H1 (cell line): Measurements from ENCODE around the gene CAPN8. TPM values are rescaled to one million over a fixed set of nuclear protein-coding genes. Genes with fewer than 3 reads are reported as not detected.

ENCODE experiments used
- CTCF ChIA-PET: fragments of 300-600 bp; sonication (Branson Sonifier 250); formaldehyde crosslinking; loops from one replicate; lab custom pipeline; 2021; ENCODE audit not compliant: partially characterized antibody; lab: Charles Lee
- POLR2A ChIA-PET: fragments of 300-600 bp; sonication (Branson Sonifier 250); formaldehyde crosslinking; loops from one replicate; lab custom pipeline; 2021; ENCODE audit warnings: inconsistent platforms; ENCODE audit not compliant: partially characterized antibody; lab: Charles Lee
- DNase-seq, 2 experiments: peaks; one replicate each; pipeline versions ENCODE4 v3.0.0 to v3.0.0-alpha.2; 2010 to 2022; ENCODE audit warnings: low spot score in 2 of 2, low read depth in 1 of 2, mixed read lengths in 1 of 2
- FAIRE-seq: peaks from 2 replicates; lab custom pipeline; 2011; peaks lifted over from hg19 to GRCh38; lab: Jason Lieb, UNC
- H2AFZ ChIP-seq: 2 replicates; pipeline ENCODE4 v1.8.1; 2012; ENCODE audit warnings: low read length, inconsistent platforms
- H2AK5ac ChIP-seq: 2 replicates; pipeline ENCODE4 v1.6.1; 2013; ENCODE audit warnings: low read depth, low read length
- H2BK120ac ChIP-seq: replicated peaks from 2 replicates; pipeline ENCODE3; 2013; ENCODE audit warnings: low read depth, low read length, inconsistent platforms
- H2BK12ac ChIP-seq: 2 replicates; pipeline ENCODE4 v1.6.1; 2013; ENCODE audit warnings: low read depth, low read length
- H2BK15ac ChIP-seq: 2 replicates; pipeline ENCODE4 v1.6.1; 2013; ENCODE audit warnings: low read length
- H2BK20ac ChIP-seq: 2 replicates; pipeline ENCODE4 v1.6.1; 2013; ENCODE audit warnings: low read length
- H2BK5ac ChIP-seq: 2 replicates; pipeline ENCODE4 v1.6.1; 2013; ENCODE audit warnings: low read depth, low read length
- H3K14ac ChIP-seq: 2 replicates; pipeline ENCODE4 v1.6.1; 2013; ENCODE audit warnings: inconsistent platforms; ENCODE audit not compliant: insufficient read length
- H3K18ac ChIP-seq: 2 replicates; pipeline ENCODE4 v1.6.1; 2013; ENCODE audit warnings: low read length; ENCODE audit errors: extremely low read depth
- H3K23ac ChIP-seq: 2 replicates; pipeline ENCODE4 v1.6.1; 2013; ENCODE audit warnings: inconsistent platforms; ENCODE audit not compliant: insufficient read length
- H3K23me2 ChIP-seq: 2 replicates; pipeline ENCODE4 v1.6.1; 2013; ENCODE audit warnings: low read depth, low read length
- H3K27ac ChIP-seq: 2 replicates; pipeline ENCODE4 v1.6.1; 2011; ENCODE audit warnings: low read depth, low read length, inconsistent platforms
- H3K27me3 ChIP-seq, 4 experiments: replicated peaks in 1 of 4; 1 replicate in 1 of 4; 2 replicates in 3 of 4; pipeline versions ENCODE4 v1.6.1 to v1.8.1; 2011 to 2013; ENCODE audit warnings: low read length in 3 of 4, mild to moderate bottlenecking in 3 of 4, inconsistent platforms in 2 of 4, mixed read lengths in 2 of 4, moderate library complexity in 1 of 4; ENCODE audit not compliant: control insufficient read depth in 3 of 4, insufficient read depth in 3 of 4; ENCODE audit errors: extremely low read depth in 1 of 4
- H3K36me3 ChIP-seq, 4 experiments: 2 replicates each; pipeline versions ENCODE4 v1.6.1 to v1.8.1; 2011 to 2013; ENCODE audit warnings: mild to moderate bottlenecking in 4 of 4, low read length in 3 of 4, moderate library complexity in 2 of 4, control low read depth in 1 of 4, inconsistent platforms in 1 of 4; ENCODE audit not compliant: insufficient read depth in 4 of 4, control insufficient read depth in 2 of 4
- H3K4ac ChIP-seq: replicated peaks from 2 replicates; pipeline ENCODE3; 2013; ENCODE audit warnings: low read length, low read depth, mixed read lengths, inconsistent platforms; ENCODE audit not compliant: insufficient read length
- H3K4me1 ChIP-seq, 4 experiments: replicated peaks in 1 of 4; 1 replicate in 1 of 4; 2 replicates in 3 of 4; pipeline versions ENCODE4 v1.6.1 to v1.8.1; 2011 to 2013; ENCODE audit warnings: low read length in 3 of 4, inconsistent platforms in 2 of 4, mixed read lengths in 1 of 4; ENCODE audit not compliant: insufficient read depth in 4 of 4, control insufficient read depth in 3 of 4
- H3K4me2 ChIP-seq, 2 experiments: 2 replicates each; pipeline versions ENCODE4 v1.6.1 to v1.8.1; 2011 to 2013; ENCODE audit warnings: low read depth in 2 of 2, low read length in 2 of 2, control low read depth in 1 of 2, inconsistent platforms in 1 of 2, mild to moderate bottlenecking in 1 of 2; ENCODE audit not compliant: insufficient read depth in 1 of 2
- H3K4me3 ChIP-seq, 4 experiments: fragments of 200-600, 300-600 bp in 1 of 4; sonication (generic), shearing (Covaris generic), sonication (Bioruptor Twin) in 1 of 4; 2 replicates each; pipeline versions ENCODE4 v1.5.1 to v1.8.1; 2011 to 2016; ENCODE audit warnings: low read length in 4 of 4, low read depth in 3 of 4, control low read depth in 2 of 4, inconsistent platforms in 2 of 4, mild to moderate bottlenecking in 2 of 4, mixed read lengths in 1 of 4, moderate library complexity in 1 of 4; ENCODE audit not compliant: insufficient read depth in 2 of 4; ENCODE audit errors: extremely low read depth in 1 of 4
- H3K56ac ChIP-seq: replicated peaks from 2 replicates; pipeline ENCODE3; 2013; ENCODE audit warnings: low read depth, mild to moderate bottlenecking, mixed read lengths, low read length, inconsistent platforms; ENCODE audit not compliant: insufficient read length
- H3K79me1 ChIP-seq: 2 replicates; pipeline ENCODE4 v1.6.1; 2013; ENCODE audit warnings: low read depth, low read length, control low read depth
- H3K79me2 ChIP-seq, 2 experiments: 2 replicates each; pipeline versions ENCODE4 v1.6.1 to v1.8.1; 2012 to 2013; ENCODE audit warnings: low read length in 2 of 2, mild to moderate bottlenecking in 2 of 2, inconsistent platforms in 1 of 2; ENCODE audit not compliant: insufficient read depth in 2 of 2, control insufficient read depth in 1 of 2
- H3K9ac ChIP-seq, 4 experiments: replicated peaks in 1 of 4; 1 replicate in 1 of 4; 2 replicates in 3 of 4; pipeline versions ENCODE4 v1.6.1 to v1.8.1; 2011 to 2013; ENCODE audit warnings: low read depth in 3 of 4, low read length in 3 of 4, control low read depth in 2 of 4, mild to moderate bottlenecking in 2 of 4, moderate library complexity in 2 of 4, inconsistent platforms in 1 of 4; ENCODE audit errors: extremely low read depth in 1 of 4
- H3K9me3 ChIP-seq, 2 experiments: 2 replicates each; pipeline versions ENCODE4 v1.6.1 to v1.8.1; 2012 to 2013; ENCODE audit warnings: mild to moderate bottlenecking in 2 of 2, moderate library complexity in 2 of 2, control low read depth in 1 of 2, inconsistent platforms in 1 of 2, low read depth in 1 of 2, low read length in 1 of 2, mixed read lengths in 1 of 2; ENCODE audit not compliant: insufficient read depth in 2 of 2
- H4K20me1 ChIP-seq, 2 experiments: replicated peaks in 1 of 2; 2 replicates each; pipeline versions ENCODE3 to v1.8.1; 2011 to 2013; ENCODE audit warnings: inconsistent platforms in 2 of 2, low read length in 2 of 2, mild to moderate bottlenecking in 1 of 2; ENCODE audit not compliant: insufficient read depth in 2 of 2, control insufficient read depth in 1 of 2
- H4K5ac ChIP-seq: 2 replicates; pipeline ENCODE4 v1.6.1; 2013; ENCODE audit warnings: low read length, low read depth, mixed read lengths, inconsistent platforms; ENCODE audit not compliant: insufficient read length
- H4K8ac ChIP-seq: 2 replicates; pipeline ENCODE4 v1.8.0; 2013; ENCODE audit warnings: mild to moderate bottlenecking, moderate library complexity, low read length, inconsistent platforms; ENCODE audit not compliant: insufficient read depth; ENCODE audit errors: extremely low read depth
- H4K91ac ChIP-seq: replicated peaks from 2 replicates; pipeline ENCODE3; 2013; ENCODE audit warnings: low read length, mixed read lengths, inconsistent platforms; ENCODE audit not compliant: insufficient read length
- BACH1 ChIP-seq: IDR thresholded peaks from 2 replicates; pipeline ENCODE4 v1.6.1; 2012; ENCODE audit warnings: low read length, improper control_type of control experiment
- BCL11A ChIP-seq, 2 experiments: IDR thresholded peaks; one replicate each; pipeline ENCODE4 v1.6.1; 2011; ENCODE audit warnings: low read depth in 2 of 2, low read length in 2 of 2, mild to moderate bottlenecking in 2 of 2
- BRCA1 ChIP-seq: IDR thresholded peaks from 2 replicates; pipeline ENCODE4 v1.6.1; 2012; ENCODE audit warnings: low read depth, low read length, improper control_type of control experiment
- CEBPB ChIP-seq: IDR thresholded peaks from 2 replicates; pipeline ENCODE4 v1.6.1; 2012; ENCODE audit warnings: low read depth, low read length
- CREB1 ChIP-seq: IDR thresholded peaks from 2 replicates; pipeline ENCODE4 v1.6.1; 2012; ENCODE audit warnings: inconsistent platforms
- FOSL1 ChIP-seq: IDR thresholded peaks from 2 replicates; pipeline ENCODE4 v1.6.1; 2011; ENCODE audit warnings: mild to moderate bottlenecking, low read depth, low read length, moderate library complexity; ENCODE audit not compliant: insufficient read depth
- HDAC2 ChIP-seq, 2 experiments: fragments of 300-600 bp in 1 of 2; sonication (generic) in 1 of 2; IDR thresholded peaks; 2 replicates each; pipeline ENCODE4 v1.6.1; 2011 to 2012; ENCODE audit warnings: low read depth in 2 of 2, low read length in 2 of 2, mild to moderate bottlenecking in 2 of 2, moderate library complexity in 2 of 2, borderline replicate concordance in 1 of 2, inconsistent platforms in 1 of 2
- KDM4A ChIP-seq: IDR thresholded peaks from one replicate; pipeline ENCODE4 v1.7.1; 2012; ENCODE audit warnings: low read depth, mild to moderate bottlenecking, moderate library complexity, low read length, inconsistent platforms; ENCODE audit not compliant: severe bottlenecking
- RFX5 ChIP-seq: IDR thresholded peaks from 2 replicates; pipeline ENCODE4 v1.6.1; 2011; ENCODE audit warnings: low read depth, low read length, improper control_type of control experiment, borderline replicate concordance
- SIX5 ChIP-seq: IDR thresholded peaks from 2 replicates; pipeline ENCODE4 v1.6.1; 2011; ENCODE audit warnings: mild to moderate bottlenecking, low read depth, low read length
- TAF1 ChIP-seq: IDR thresholded peaks from 2 replicates; pipeline ENCODE4 v1.6.1; 2011; ENCODE audit warnings: mild to moderate bottlenecking, low read depth, low read length
- ZNF274 ChIP-seq: IDR thresholded peaks from 2 replicates; pipeline ENCODE4 v1.7.0; 2012; ENCODE audit warnings: low read length, borderline replicate concordance; ENCODE audit errors: extremely low read depth
- WGBS, 2 experiments: shearing (Covaris generic) in 1 of 2; methylation state at CpG; one replicate each; pipeline versions ENCODE4 v1.1.6 to v1.1.7; 2013 to 2015; ENCODE audit warnings: low lambda C conversion rate in 2 of 2, mixed read lengths in 2 of 2, inconsistent platforms in 1 of 2, low coverage in 1 of 2, missing lambda C conversion rate in 1 of 2; ENCODE audit not compliant: insufficient replicate concordance in 2 of 2, insufficient coverage in 1 of 2, insufficient read length in 1 of 2; ENCODE audit errors: extremely low coverage in 1 of 2, missing lambda C conversion rate in 1 of 2; 5-methylcytosine and 5-hydroxymethylcytosine counted together
- polyA plus RNA-seq, 7 experiments: library from polyadenylated mRNA; depleted of rRNA in 3 of 7; stranded (reverse) in 5 of 7; unstranded in 2 of 7; fragments of >200 nt in 5 of 7; fragments of 200-250 nt in 2 of 7; gene quantifications; 1 replicate in 5 of 7; 2 replicates in 1 of 7; 4 replicates in 1 of 7; pipeline versions ENCODE4 v1.2.1 to v1.2.3, GENCODE V29; 2011 to 2013; ENCODE audit warnings: missing spikeins in 2 of 7, mixed read lengths in 2 of 7
- total RNA-seq: library from RNA; stranded (reverse); fragmentation: NEBNext Ultra II Directional; extraction: Animal tissue kit (Norgen Biotek cat#: 25700); gene quantifications from 2 replicates; pipeline ENCODE4 v1.2.1, GENCODE V29; 2021

The CAPN8 gene
- total and polyA plus RNA-seq, 2 of the 8 experiments (the other 6 are each of a cell fraction or from before 2014, with no cell fraction given) = 0.20 to 0.26 TPM

DNA sequence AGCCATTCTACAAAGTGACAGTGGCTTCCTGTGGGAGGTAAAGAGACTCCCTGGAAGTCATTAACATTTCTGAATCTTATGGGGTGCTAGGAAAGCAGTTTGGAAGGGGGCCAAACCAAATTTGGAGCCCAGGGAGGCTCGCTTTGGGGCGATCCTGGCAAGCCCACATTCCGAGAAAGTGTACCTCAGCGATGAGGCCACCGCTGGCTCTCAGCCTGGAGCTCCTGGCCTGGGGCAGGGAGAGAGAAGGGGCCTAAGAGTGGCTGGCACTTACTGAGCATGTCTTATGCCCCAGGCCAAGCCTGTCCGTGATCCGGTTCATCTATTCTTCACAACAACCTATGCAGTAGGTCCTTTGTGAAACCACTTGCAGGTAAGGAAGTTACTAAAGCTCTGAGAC, 173.5 kb downstream of the CAPN8 start:
- H2BK12ac ChIP-seq = no peak overlapping the region
- H3K18ac ChIP-seq = no peak overlapping the region
- no peaks in the 10 kb centered on the region for H3K9me3 ChIP-seq
- no peak overlapping the region for H3K14ac ChIP-seq
- CTCF ChIA-PET = interaction anchor here (0.6 to 1.3 kb wide), 4 partner anchors 16 to 137 kb away, joined by 3 to 4 read pairs (median 3); no protein-coding TSS in a partner anchor
- DNase-seq (no peak), FAIRE-seq (no peak)
- no peak overlapping the region for H3K27ac ChIP-seq
- no peak overlapping the region for H2BK120ac ChIP-seq
- H2BK20ac ChIP-seq = no peak overlapping the region
- no peaks in the 10 kb centered on the region for H3K79me1 ChIP-seq
- H3K4me1 ChIP-seq = peaks cover 0 to 6% (median 2%) of the 10 kb centered on the region in 4 experiments; a peak in 3 of 7 replicates
- no peaks in the 10 kb centered on the region for H3K36me3 ChIP-seq
- no peak overlapping the region for H2BK5ac ChIP-seq
- H3K9ac ChIP-seq = no peak overlapping the region
- H4K91ac ChIP-seq = no peak overlapping the region
- H3K23me2 ChIP-seq = no peaks in the 10 kb centered on the region
- no peak overlapping the region for H3K4me2 ChIP-seq
- 76% methylated on average over 7 of the region's 7 CpGs; no CpG with 5 or more reads in 1 of the 2 experiments for WGBS, 2 experiments
- no peak overlapping the region for H2BK15ac ChIP-seq
- no peak overlapping the region for H4K5ac ChIP-seq
- H4K20me1 ChIP-seq = no peaks in the 10 kb centered on the region
- no peak overlapping the region for H3K4me3 ChIP-seq
- H3K27me3 ChIP-seq = no peaks in the 10 kb centered on the region; a peak in 1 of 7 replicates
- no peak overlapping the region for H2AFZ ChIP-seq
- no peak overlapping the region for H3K4ac ChIP-seq
- no peak overlapping the region for H2AK5ac ChIP-seq
- TF ChIP-seq BCL11A (IDR thresholded peaks at IDR 0.05; ENCODE audit: low read depth in 2 of 2, low read length in 2 of 2) (no peak), ZNF274 (no peak), BRCA1 (no peak), CEBPB (no peak), KDM4A (no peak), SIX5 (no peak), TAF1 (no peak), RFX5 (no peak), HDAC2 (IDR thresholded peaks at IDR 0.05; ENCODE audit: borderline replicate concordance in 1 of 2, low read depth in 2 of 2, low read length in 2 of 2) (no peak), FOSL1 (no peak), BACH1 (no peak), CREB1 (no peak)
- H4K8ac ChIP-seq = no peak overlapping the region
- H3K23ac ChIP-seq = no peak overlapping the region
- POLR2A ChIA-PET = no interaction called here
- no peak overlapping the region for H3K56ac ChIP-seq
- H3K79me2 ChIP-seq = no peaks in the 10 kb centered on the region
